IgD-negative memory B cell (primary cell): ENCODE results near the gene GBX1. TPM values are rescaled to one million over a fixed set of nuclear protein-coding genes. Genes with fewer than 3 reads are reported as not detected.

Source experiments
- H3K27ac Mint-ChIP-seq, 3 donors: one replicate each; pipeline ENCODE4 v1.8.0; 2020 to 2022; ENCODE audit warnings: mild to moderate bottlenecking in 3 of 3, mixed read lengths in 3 of 3, moderate library complexity in 1 of 3
- H3K27me3 Mint-ChIP-seq: one replicate; pipeline ENCODE4 v1.8.0; 2021; ENCODE audit warnings: mixed read lengths
- H3K36me3 Mint-ChIP-seq: one replicate; pipeline ENCODE4 v1.8.0; 2020; ENCODE audit warnings: mild to moderate bottlenecking, mixed read lengths
- H3K4me1 Mint-ChIP-seq, 3 donors: one replicate each; pipeline ENCODE4 v1.8.0; 2020 to 2022; ENCODE audit warnings: mixed read lengths in 3 of 3, mild to moderate bottlenecking in 1 of 3
- H3K4me3 Mint-ChIP-seq, 4 donors: one replicate each; pipeline ENCODE4 v1.8.0; 2020 to 2022; ENCODE audit warnings: mild to moderate bottlenecking in 4 of 4, mixed read lengths in 4 of 4, moderate library complexity in 3 of 4
- H3K9me3 Mint-ChIP-seq, 3 donors: one replicate each; pipeline ENCODE4 v1.8.0; 2020 to 2021; ENCODE audit warnings: mixed read lengths in 3 of 3, mild to moderate bottlenecking in 1 of 3
- polyA plus RNA-seq: library from polyadenylated mRNA; unstranded; fragments of 300-500 nt; fragmentation: Illumina TruSeq; gene quantifications from one replicate; pipeline ENCODE4 v1.2.3, GENCODE V29; 2021

The GBX1 gene
- polyA plus RNA-seq, 1 donor from 2014 or later = not detected

- no peaks in the 10 kb centered on the region for H3K36me3 Mint-ChIP-seq
- H3K4me1 Mint-ChIP-seq = no peaks in the 10 kb centered on the region
- H3K27ac Mint-ChIP-seq = peak overlapping the region in 1 of 3 donors; percentile 23
- H3K9me3 Mint-ChIP-seq = no peaks in the 10 kb centered on the region
- H3K4me3 Mint-ChIP-seq = no peak overlapping the region
- H3K27me3 Mint-ChIP-seq = no peaks in the 10 kb centered on the region
These were observed 34.1 kb downstream of the GBX1 start for GRCh38 chr7:151133266-151133985.

DNA sequence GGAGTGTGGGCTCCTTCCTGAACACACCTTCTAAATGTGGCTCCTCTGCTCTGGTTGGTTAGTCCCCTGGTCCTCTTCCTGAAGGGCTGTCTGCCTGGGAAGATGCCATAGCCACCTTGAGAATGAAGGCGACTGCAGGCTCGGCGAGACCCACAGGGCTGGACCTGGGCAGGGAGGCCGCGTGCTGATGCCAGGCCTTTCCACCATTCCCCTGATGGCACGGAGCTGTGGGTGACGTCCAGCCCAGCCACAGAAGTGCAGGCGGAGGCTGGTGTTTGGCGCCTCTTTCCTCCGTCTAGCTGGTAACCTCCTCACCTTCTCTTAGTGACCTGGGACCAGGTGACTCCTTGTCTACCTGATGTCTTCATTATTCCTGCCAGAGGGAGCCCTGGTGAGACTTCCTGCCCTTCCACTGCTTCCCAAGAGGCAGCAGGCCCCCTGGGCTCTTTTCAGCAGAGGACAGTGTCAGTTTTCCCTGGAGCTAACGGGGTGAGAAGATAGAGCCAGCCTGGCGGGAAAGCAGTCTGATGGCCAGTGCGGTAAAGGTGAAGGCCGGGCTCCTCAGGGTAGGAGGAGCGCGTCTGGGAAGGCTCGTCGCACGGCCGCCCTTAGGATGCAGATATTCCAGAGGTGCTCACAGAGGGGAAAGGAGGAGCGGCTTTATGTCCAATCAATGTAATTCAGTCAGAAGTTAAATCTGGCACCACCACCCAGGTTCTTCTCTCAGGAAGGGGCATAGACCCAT lies 34.9 kb downstream of the GBX1 start:
- no peaks in the 10 kb centered on the region for H3K4me1 Mint-ChIP-seq
- H3K36me3 Mint-ChIP-seq = no peaks in the 10 kb centered on the region
- no peak overlapping the region for H3K27ac Mint-ChIP-seq
- H3K4me3 Mint-ChIP-seq = peak overlapping the region in 1 of 4 donors; percentile 6
- no peaks in the 10 kb centered on the region for H3K27me3 Mint-ChIP-seq
- no peaks in the 10 kb centered on the region for H3K9me3 Mint-ChIP-seq

DNA sequence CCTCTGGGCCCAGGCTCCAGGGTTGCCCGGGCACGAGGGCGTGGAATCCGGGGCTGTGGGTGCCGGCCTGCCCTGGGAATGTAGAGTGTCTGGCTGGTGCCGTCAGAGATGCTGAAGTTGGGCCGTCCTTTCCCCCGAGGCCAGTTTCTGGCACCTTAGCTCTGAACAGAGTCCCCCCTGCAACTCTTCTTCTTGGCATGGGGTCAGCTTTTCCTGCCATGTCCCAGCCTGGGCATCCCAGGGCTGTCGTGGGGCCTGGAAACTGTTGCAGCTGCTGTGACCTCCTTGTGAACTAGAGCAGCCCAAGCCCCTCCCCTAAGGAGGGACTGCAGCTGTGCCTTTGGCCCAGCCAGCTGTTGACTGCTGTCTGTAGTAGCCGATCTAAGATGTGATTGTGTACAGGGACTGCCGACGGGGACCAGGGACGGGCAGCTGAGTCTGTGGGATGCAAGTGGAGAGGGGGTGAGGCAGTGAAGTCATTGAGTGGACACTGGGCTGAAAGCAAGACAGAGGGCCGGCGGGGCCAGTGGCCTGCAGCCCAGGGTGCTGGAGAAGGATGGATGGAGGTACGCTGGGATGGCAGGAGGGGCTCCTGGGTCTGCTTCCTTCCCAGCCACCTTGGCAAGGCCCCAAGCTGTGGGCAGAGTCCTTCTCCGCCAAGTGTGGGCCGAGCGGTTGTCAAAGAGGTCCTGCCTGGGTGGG lies 35.8 kb downstream of the GBX1 start:
- Mint-ChIP-seq H3K4me1 (no peaks in the 10 kb centered on the region), H3K4me3 (no peak overlapping the region), H3K27ac (no peak overlapping the region), H3K27me3 (no peaks in the 10 kb centered on the region), H3K9me3 (no peaks in the 10 kb centered on the region), H3K36me3 (no peaks in the 10 kb centered on the region)

DNA sequence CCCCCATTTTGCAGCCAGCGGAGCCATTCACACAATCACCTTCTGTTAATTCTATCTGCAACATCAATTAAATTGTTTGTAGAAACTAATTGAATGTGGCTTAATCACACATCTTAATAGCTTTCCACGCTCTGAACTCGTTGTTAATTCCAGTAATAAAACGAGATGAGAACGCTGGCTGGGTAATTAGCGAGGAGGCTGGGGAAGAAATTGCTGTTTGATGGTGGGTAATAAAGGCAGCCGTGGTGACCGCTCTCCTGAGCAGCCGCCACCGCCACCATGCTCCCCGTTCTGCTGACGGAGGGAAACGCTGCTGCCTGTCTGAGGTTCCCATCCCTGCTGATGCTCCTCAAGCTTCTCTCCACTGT lies 36.3 kb downstream of the GBX1 start:
- H3K27ac Mint-ChIP-seq = no peak overlapping the region
- no peaks in the 10 kb centered on the region for H3K27me3 Mint-ChIP-seq
- H3K4me1 Mint-ChIP-seq = no peaks in the 10 kb centered on the region
- H3K9me3 Mint-ChIP-seq = no peaks in the 10 kb centered on the region
- H3K36me3 Mint-ChIP-seq = no peaks in the 10 kb centered on the region
- no peak overlapping the region for H3K4me3 Mint-ChIP-seq

- H3K4me1 Mint-ChIP-seq = no peaks in the 10 kb centered on the region
- H3K4me3 Mint-ChIP-seq = no peak overlapping the region
- H3K9me3 Mint-ChIP-seq = no peaks in the 10 kb centered on the region
- no peak overlapping the region for H3K27ac Mint-ChIP-seq
- no peaks in the 10 kb centered on the region for H3K36me3 Mint-ChIP-seq
- no peaks in the 10 kb centered on the region for H3K27me3 Mint-ChIP-seq
These were observed 36.7 kb downstream of the GBX1 start for GRCh38 chr7:151130741-151131157.

DNA sequence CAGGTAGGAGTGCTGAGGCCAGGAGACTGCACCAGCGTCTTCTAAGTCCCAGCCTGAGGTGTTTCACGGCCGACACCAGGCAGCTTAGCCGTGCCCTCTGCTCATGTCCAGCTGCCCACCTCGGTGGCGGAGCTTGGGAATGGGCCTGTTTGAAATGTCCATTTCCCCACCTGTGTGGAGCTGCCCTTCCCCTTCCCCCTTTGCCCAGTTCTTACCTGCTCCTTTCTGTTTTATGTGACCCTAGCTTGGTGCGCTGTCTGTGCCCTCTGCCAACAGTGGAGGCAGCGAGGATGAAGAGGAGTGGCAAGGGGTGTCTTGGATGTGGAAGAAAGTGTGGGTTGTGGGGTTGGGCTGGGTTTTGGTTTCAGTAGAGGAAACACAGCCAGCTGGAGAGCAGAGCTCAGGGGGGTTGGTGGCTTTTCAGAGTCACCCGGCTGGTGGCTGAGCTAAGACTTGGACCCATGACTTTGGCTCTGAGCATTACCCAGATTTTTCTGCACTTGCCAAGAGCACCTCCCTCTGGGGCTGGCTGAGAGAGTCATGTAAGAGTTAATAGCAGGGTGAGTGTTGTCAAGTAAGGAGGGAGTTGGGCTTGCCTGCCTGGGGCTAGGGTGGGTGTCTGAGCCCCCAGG lies 37.4 kb downstream of the GBX1 start:
- H3K4me1 Mint-ChIP-seq = no peaks in the 10 kb centered on the region
- no peak overlapping the region for H3K4me3 Mint-ChIP-seq
- H3K36me3 Mint-ChIP-seq = no peaks in the 10 kb centered on the region
- peak overlapping the region in 1 of 3 donors; percentile 64 for H3K27ac Mint-ChIP-seq
- H3K9me3 Mint-ChIP-seq = no peaks in the 10 kb centered on the region
- H3K27me3 Mint-ChIP-seq = no peaks in the 10 kb centered on the region

DNA sequence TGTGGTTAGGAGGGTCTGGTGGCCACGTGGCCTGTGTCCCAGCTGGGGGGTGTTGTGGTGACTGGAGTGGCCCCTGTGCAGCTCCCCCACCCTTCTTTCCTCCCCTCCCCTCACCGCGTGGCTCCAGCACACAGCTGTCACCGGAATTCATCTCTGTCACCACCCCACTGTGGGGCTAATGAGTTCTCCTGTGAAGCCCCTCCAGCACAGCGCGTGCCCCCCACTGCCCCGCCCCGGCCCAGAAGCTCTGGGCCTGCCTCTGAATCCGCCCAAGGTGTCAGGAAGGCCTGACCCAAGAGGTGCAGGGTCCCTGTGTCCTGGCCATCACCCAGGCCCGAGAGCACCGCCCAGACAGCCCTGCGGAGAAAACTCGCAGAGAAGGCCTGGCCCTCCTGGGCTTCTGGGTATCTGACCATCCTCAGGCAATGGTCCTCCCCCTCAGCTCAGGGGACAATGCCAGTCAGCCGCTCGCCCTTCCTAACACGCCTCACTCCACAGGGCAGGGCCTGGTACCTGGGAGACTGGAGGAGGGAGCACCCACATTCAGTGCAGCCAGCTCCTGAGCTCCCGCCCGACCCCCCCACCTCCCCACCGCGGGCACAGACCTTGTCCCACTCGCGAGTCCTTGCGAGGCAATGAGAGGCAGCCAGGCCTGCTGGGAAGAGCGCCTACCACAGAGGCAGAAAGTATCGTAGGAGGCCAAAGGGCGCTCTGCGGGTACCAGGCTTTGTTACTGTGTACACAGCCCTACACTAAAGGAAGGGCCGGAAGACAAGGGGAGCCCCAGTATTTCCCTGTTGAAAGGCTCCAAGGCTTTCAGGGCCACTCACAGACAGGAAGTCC lies 38.2 kb downstream of the GBX1 start:
- Mint-ChIP-seq H3K27me3 (no peaks in the 10 kb centered on the region), H3K9me3 (no peaks in the 10 kb centered on the region), H3K4me1 (no peaks in the 10 kb centered on the region), H3K4me3 (no peak overlapping the region), H3K27ac (no peak overlapping the region), H3K36me3 (no peaks in the 10 kb centered on the region)

- Mint-ChIP-seq H3K36me3 (peaks cover 4% of the 10 kb centered on the region), H3K27ac (no peak overlapping the region), H3K4me3 (no peak overlapping the region), H3K27me3 (no peaks in the 10 kb centered on the region), H3K9me3 (no peaks in the 10 kb centered on the region), H3K4me1 (peaks cover 4 to 5% (median 5%) of the 10 kb centered on the region in 3 donors)
These were observed 38.8 kb downstream of the GBX1 start for GRCh38 chr7:151128716-151129115.

- Mint-ChIP-seq H3K27me3 (no peaks in the 10 kb centered on the region), H3K36me3 (peaks cover 6% of the 10 kb centered on the region), H3K4me3 (no peak overlapping the region), H3K9me3 (no peaks in the 10 kb centered on the region), H3K4me1 (peaks cover 4 to 5% (median 5%) of the 10 kb centered on the region in 3 donors), H3K27ac (no peak overlapping the region)
These were observed 39.4 kb downstream of the GBX1 start for GRCh38 chr7:151128144-151128543.

- Mint-ChIP-seq H3K27me3 (no peaks in the 10 kb centered on the region), H3K9me3 (no peaks in the 10 kb centered on the region), H3K36me3 (peaks cover 6% of the 10 kb centered on the region), H3K4me1 (peaks cover 4 to 5% (median 5%) of the 10 kb centered on the region in 3 donors), H3K4me3 (no peak overlapping the region), H3K27ac (peak overlapping the region in 1 of 3 donors; percentile 19)
These were observed 40.9 kb downstream of the GBX1 start for GRCh38 chr7:151126491-151127137.

- Mint-ChIP-seq H3K27me3 (no peaks in the 10 kb centered on the region), H3K4me1 (peaks cover 4 to 5% (median 5%) of the 10 kb centered on the region in 3 donors), H3K27ac (no peak overlapping the region), H3K36me3 (peaks cover 6% of the 10 kb centered on the region), H3K4me3 (no peak overlapping the region), H3K9me3 (no peaks in the 10 kb centered on the region)
These were observed 41.5 kb downstream of the GBX1 start for GRCh38 chr7:151125846-151126481.

DNA sequence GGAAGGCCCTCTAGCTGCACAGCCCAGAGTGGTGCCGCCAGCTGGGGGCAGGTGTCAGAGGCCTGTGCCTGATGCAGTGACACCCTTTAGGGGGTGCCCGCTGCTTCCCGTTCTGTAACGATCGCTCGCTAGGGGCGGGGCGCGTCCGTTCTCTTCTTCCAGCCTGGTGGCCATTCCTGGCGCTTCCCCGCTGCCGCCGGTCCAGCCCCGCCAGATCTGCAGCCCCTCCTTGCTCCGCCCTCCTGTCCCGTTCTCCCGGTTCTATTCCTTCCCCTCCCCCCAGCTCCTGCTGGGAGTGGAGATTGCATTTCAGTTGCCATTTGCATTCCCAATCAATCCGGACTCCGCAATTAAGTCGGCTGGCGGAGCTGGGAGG lies 42.0 kb downstream of the GBX1 start:
- Mint-ChIP-seq H3K36me3 (peaks cover 6% of the 10 kb centered on the region), H3K4me3 (no peak overlapping the region), H3K27ac (no peak overlapping the region), H3K4me1 (peaks cover 4 to 5% (median 5%) of the 10 kb centered on the region in 3 donors), H3K27me3 (no peaks in the 10 kb centered on the region), H3K9me3 (no peaks in the 10 kb centered on the region)

DNA sequence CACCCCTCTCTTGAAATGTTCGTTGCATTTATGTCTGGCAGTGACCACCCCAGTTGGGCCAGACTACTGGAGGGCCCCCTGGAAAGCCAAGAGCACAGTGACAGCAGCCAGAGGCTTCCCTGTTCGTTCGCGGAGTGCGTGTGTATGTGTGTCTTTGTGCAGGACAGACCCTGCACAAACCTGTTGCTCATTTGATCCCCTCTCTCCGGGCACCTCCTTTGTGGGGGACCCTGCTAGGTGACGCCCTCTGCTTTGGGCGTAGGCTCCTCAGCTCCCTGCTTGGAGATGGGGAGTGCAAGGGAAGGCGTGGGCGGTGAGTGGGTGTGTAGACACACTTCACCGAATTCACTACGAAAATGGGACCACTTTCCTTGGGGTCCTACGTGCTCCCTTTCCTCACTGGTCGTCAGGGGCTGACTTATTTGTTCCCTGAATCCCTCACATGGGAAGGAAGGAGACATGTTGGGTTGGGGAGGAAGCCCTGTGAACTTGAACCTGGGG lies 42.5 kb downstream of the GBX1 start:
- H3K4me1 Mint-ChIP-seq = peaks cover 4 to 5% (median 5%) of the 10 kb centered on the region in 3 donors
- H3K27ac Mint-ChIP-seq = no peak overlapping the region
- H3K9me3 Mint-ChIP-seq = no peaks in the 10 kb centered on the region
- H3K27me3 Mint-ChIP-seq = no peaks in the 10 kb centered on the region
- H3K36me3 Mint-ChIP-seq = peaks cover 6% of the 10 kb centered on the region
- H3K4me3 Mint-ChIP-seq = peak overlapping the region in 1 of 4 donors; percentile 73
